ENCODE measurements around the gene EXOC6. TPM values are rescaled to one million over a fixed set of nuclear protein-coding genes. Genes with fewer than 3 reads are reported as not detected.
A peak's percentile ranks its signal among the peaks of the same experiment; 100 is the strongest.

The EXOC6 gene
- 8.0 and 9.6 TPM in 2 replicates for total RNA-seq (2014; rRNA removed; shearing (Covaris generic))
- total RNA-seq (2022) = 9.4 and 12.5 TPM in 2 replicates
- Bru-seq, nascent RNA = percentile 66 among the genes with signal in this experiment
- BruChase-seq, experiment 1, labeled RNA remaining after a 6-hour chase = percentile 56 among the genes with signal in this experiment
- percentile 58 among the genes with signal in this experiment for BruChase-seq, experiment 2, labeled RNA remaining after a 2-hour chase
- long read RNA-seq, transcript EXOC6-201 (22 exons, 3,564 nt) = major isoform, 5 of 11 reads
- long read RNA-seq, partial matches to known transcripts = 2 of 11 reads
- long read RNA-seq, other reads (novel, unspliced or antisense) = 4 of 11 reads

DNA sequence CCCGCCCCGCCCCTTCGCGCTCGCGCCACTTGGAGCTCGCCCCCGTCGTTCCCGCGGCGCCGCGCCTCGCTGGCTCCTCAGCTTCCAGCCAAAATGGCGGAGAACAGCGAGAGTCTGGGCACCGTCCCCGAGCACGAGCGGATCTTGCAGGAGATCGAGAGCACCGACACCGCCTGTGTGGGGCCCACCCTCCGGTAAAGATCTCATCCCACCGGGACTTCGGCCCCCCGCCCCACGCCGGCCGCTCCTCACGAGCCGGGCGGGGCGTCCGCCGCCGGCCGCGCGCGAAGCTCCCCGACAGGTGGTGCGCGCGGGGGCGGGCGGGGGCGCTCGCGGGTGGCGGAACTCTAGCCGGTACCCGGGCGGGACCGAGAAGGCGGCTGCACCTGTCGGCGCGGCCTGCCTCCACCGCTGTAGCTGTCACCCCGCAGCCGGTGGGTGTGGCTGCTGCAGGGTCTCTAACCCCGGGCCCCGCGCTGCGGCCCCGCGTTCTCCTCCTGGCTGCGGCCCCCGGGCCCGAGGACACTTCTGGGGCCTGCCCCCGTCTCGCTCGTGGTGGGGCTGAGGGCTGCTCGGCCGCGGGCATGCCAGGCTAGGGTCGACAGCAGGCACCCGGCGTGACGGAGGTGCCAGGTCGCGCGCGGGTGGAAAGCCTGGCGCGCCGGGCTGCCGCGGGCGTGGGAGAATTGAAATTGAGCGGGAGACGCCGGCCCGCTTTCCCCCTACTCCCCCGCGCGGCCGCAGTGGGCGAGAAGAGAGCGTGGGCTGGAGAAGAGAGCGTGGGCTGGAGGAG is at the start of gene EXOC6:
EXOC6 (plus strand) TSS at position 80 of the 793 bp plus-strand sequence; CDS start at position 94, 14 bp downstream.
- TF ChIP-seq CTCF (conservative IDR thresholded peaks at IDR 0.05; ENCODE audit: low read length) = 0 out of 2 replicates have a peak, but pooled peaks have one; percentile 32
- TF ChIP-seq EZH2phosphoT487 (IDR thresholded peaks at IDR 0.05; ENCODE audit: borderline replicate concordance, low read depth, low read length) = no peak
- Histone ChIP-seq H3K9me3 (ENCODE audit: low read length) (no peaks in the 10 kb centered on the region; the same call in 1 of the 2 replicates), H3K4me1 (ENCODE audit: insufficient read depth, low read length, poor library complexity, severe bottlenecking) (peaks cover 18% of the 10 kb centered on the region), H3K9me2 (ENCODE audit: insufficient read depth, low read length) (no peaks in the 10 kb centered on the region), H3K79me2 (ENCODE audit: insufficient read depth, low read depth, low read length) (peaks cover 7% of the 10 kb centered on the region; the same call in 1 of the 2 replicates), H2AFZ (ENCODE audit: low read length) (peak within 1 kb of the TSS; percentile 94), H3K4me2 (ENCODE audit: low read length) (peak within 1 kb of the TSS; percentile 93), H3K27ac (ENCODE audit: low read depth, low read length, poor library complexity, severe bottlenecking) (peak within 1 kb of the TSS; percentile 56), H4K20me1 (ENCODE audit: insufficient read depth, low read length) (no peaks in the 10 kb centered on the region), H3K4me3 (ENCODE audit: low read depth, low read length, poor library complexity, severe bottlenecking) (peak within 1 kb of the TSS; percentile 83), H3K36me3 (ENCODE audit: insufficient read depth, low read length) (no peaks in the 10 kb centered on the region)
- POLR2A ChIA-PET = interaction anchor here (0.6 to 1.7 kb wide), 10 partner anchors 11 to 294 kb away, joined by 3 to 6 read pairs (median 3); no protein-coding TSS in a partner anchor
- peak; percentile 93 for DNase-seq (ENCODE audit: low spot score)
- BruUV-seq (replicated peaks) = no TSS peak
- CTCF ChIA-PET (ENCODE audit: unreplicated experiment) = interaction anchor here (0.6 to 1.1 kb wide), 8 partner anchors 11 to 346 kb away, joined by 3 to 8 read pairs (median 4); no protein-coding TSS in a partner anchor
- intact Hi-C loops (cut with micrococcal nuclease; ENCODE audit: unreplicated experiment) = loop anchor here (2.0 kb wide), 2 partner anchors 92 to 256 kb away; partner anchors contain the start of gene KIF11

- DNase-seq (ENCODE audit: low spot score) = no peak
- Histone ChIP-seq H2AFZ (ENCODE audit: low read length) (no peak overlapping the region), H3K79me2 (ENCODE audit: insufficient read depth, low read depth, low read length) (no peaks in the 10 kb centered on the region), H3K9me2 (ENCODE audit: insufficient read depth, low read length) (no peaks in the 10 kb centered on the region), H3K4me3 (ENCODE audit: low read depth, low read length, poor library complexity, severe bottlenecking) (no peak overlapping the region), H3K4me2 (ENCODE audit: low read length) (no peak overlapping the region), H3K36me3 (ENCODE audit: insufficient read depth, low read length) (no peaks in the 10 kb centered on the region), H4K20me1 (ENCODE audit: insufficient read depth, low read length) (no peaks in the 10 kb centered on the region), H3K4me1 (ENCODE audit: insufficient read depth, low read length, poor library complexity, severe bottlenecking) (no peaks in the 10 kb centered on the region), H3K27ac (ENCODE audit: low read depth, low read length, poor library complexity, severe bottlenecking) (no peak overlapping the region), H3K9me3 (ENCODE audit: low read length) (no peaks in the 10 kb centered on the region)
- CTCF ChIA-PET (ENCODE audit: unreplicated experiment) = interaction anchor here (0.6 kb wide), 1 partner anchor 27 kb away, joined by 3 read pairs; no protein-coding TSS in a partner anchor
- BruUV-seq (replicated peaks) = no TSS peak
- POLR2A ChIA-PET = no interaction called here
- no peak for TF ChIP-seq CTCF (conservative IDR thresholded peaks at IDR 0.05; ENCODE audit: low read length)
- TF ChIP-seq EZH2phosphoT487 (IDR thresholded peaks at IDR 0.05; ENCODE audit: borderline replicate concordance, low read depth, low read length) = no peak
- intact Hi-C loops (cut with micrococcal nuclease; ENCODE audit: unreplicated experiment) = no loop called here
Measured at GRCh38 chr10:92799568-92799967, 48.8 kb upstream of the EXOC6 start.
